ENCODE measurements around the gene PRPF6.

The PRPF6 gene

GRCh38 chr20:64052326-64052722, 71.4 kb downstream of the PRPF6 start:
- no peak for DNase-seq

GRCh38 chr20:64052987-64053840, 72.3 kb downstream of the PRPF6 start:
- DNase-seq, result no peak

- no peak for DNase-seq
Observed at GRCh38 chr20:64053841-64054661, 73.1 kb downstream of the PRPF6 start.

GRCh38 chr20:64055396-64055892, 74.5 kb downstream of the PRPF6 start:
- DNase-seq, result no peak

DNA sequence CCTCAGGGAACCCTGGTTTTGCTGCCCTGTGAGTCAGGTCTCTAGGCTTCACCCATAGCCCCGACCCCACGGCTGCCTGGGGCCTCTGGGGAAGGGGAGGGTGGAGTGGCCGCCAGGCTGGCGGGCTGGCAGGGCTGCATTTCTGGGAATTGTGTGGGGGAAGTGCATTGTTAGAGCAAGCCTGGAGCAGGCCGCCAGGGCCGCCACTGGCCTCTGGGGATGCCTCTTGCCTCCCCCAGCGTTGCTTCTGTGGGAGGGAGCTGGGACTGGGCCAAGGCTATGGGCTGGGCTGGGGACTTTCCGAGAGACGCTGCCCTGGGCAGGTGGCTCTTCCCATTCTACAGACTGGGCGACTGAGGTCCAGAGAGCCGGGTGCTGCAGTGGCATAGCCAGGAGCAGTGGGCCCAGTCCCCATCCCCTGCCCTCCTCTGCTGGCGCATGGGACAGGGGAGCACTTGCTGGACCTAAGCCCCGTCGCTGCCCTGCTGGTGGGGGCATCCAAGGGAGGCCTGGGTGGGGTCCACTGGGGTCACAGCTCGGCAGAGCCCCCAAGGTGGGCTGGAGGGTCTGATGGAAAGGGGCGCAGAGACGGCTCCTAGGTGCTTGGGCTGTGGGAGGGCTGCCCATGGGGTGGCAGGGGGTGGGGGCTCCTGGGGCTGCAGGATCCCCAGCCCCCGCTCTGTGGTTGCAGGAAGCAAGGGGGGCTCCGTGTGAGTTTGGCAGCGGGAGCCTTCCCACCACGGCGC, 75.1 kb downstream of the PRPF6 start:
- DNase-seq, result no peak

- DNase-seq, result no peak
Observed at GRCh38 chr20:64056639-64056888, 75.6 kb downstream of the PRPF6 start.

GRCh38 chr20:64056889-64057627, 76.1 kb downstream of the PRPF6 start:
- DNase-seq, result no peak

DNA sequence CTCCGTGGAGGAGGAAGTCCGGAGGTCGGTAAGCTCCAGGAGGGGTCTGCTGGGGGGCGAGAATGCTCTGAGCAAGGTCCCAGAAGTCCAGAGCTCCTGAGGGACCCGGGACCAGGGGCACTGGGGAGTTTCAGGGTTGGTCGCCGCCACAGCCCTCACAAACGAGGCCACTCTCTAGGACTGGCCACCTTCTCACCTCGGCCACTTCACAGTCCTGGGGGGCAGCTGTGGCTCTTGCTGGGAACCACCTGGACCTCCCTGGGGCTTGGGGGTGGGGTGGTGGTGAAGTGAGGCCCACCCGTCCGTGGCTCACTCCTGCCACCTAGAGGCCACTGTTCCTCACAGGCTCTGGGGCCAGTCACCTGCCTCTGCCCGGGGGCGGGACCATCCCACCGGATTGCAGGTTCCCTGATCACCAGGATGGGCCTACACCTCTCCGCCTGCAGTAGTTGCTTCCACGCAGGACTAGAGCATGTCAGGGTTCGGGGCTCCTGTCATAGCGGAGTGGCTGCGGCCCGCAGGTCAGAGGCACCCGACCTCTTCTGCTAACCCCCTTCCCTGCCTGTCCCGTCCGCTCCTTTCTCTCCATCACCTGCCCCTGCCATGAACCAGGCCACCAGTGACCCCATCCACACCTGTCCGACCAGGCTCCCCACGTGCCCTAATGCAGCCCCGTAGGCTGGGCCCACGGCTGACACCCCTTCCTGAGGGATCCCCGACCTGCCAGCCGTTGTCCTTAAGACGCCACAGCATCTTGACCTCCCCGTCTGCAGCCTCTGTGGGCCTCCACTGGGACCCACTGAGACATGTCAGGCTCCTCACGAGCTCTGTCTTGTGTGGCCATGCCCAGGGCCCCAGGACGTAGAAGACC, 76.9 kb downstream of the PRPF6 start:
- peak; percentile 50 for DNase-seq

DNA sequence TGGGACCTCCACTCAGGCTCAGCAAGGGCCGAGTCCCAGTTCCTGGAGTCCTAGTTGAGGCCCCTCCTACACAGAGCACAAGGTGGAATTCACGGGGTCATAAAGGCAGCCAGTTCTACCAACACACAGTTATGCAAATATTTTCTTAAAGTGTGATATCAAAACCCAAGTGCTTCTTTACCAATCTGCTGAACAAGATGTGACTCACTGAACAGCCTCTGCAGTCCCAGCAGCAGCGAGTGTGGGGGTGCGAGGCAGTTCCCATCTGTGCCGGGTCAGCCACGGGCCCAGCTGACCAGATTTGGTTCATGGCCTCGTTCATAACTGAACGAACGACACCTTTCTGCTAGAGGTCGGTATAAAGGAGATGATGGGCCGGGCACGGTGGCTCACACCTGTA, 77.6 kb downstream of the PRPF6 start:
- no peak for DNase-seq

- DNase-seq, result no peak
Observed at GRCh38 chr20:64062276-64062595, 81.3 kb downstream of the PRPF6 start.

DNA sequence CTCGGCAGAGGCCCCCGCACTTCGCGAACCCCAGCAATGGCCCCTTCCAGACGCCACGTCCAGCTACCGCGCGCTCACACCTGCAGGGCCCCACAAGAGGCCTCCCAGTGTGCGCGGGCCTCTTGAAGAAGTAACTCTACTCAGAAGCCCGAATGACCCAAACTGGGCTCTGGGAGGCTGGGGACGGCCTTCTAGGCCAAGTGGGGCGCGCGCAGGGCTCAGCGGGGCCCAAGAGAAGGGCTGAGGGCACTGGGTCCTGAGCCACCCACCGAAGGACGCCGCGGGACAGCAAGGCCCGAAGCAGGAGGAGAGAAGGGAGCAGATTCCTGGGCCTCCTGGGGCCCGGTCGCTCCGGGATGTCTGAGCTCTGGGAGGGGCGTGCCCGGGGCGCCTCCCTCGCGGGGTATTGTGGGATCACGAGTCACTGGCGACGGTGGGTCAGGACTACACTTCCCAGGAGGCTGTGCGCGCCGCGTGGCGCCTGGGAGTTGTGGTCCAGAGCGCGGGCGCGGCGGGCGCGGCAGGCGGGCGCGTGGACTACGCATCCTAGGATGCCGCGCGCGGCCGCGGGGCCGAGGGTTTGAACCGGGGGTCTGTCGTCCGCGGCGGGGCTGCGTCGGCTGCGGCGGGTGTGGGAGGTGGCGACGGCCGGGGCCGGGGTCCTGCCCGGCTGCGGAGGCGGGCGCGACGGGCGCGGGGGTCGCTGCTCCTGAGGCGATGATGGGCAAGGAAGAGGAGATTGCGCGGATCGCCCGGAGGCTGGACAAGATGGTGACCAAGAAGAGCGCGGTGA, 81.9 kb downstream of the PRPF6 start, which contains the start of gene TCEA2:
Gene TCEA2 (plus strand): TSS at position 603 of the 793 bp plus-strand sequence. CDS start 115 bp downstream, at position 718.
- DNase-seq, result peak; percentile 93

DNA sequence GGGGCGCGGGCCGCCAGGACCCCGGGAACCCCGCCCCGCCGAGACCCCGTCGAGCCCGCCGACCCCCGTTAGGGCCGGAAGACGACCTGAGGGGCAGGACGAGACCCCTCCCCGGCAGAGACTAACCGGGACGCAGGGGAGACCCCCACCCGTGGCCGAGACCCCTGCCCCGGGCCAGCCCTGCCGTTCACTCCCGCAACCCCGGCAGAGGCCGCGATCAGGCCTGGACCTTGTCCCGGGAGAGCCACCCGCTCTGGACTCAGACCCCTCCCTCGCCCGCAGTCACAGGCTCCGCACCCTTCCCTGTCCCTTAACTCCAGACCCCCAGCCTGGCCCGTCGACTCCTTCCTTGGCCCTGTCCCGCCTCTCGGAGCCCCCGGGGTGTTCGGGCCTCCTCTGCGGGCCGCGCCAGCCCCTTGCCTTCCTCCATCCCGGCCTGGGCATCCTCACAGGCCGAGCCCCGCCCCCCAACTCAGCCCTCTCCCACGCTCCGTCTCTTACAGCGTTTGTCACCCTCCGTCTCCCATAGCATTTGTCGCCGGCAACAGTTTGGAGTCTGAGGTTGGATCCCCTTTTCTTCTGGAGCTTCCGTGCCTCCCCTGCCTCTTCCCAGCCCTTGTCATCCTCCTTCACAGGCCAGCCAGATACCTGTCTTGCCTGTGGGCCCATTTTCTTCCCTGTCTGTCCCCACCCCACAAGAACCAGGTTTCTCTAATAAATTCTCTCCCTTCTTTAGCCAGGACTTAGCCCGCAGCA, 82.6 kb downstream of the PRPF6 start:
- DNase-seq, result no peak

GRCh38 chr20:64064145-64064698, 83.3 kb downstream of the PRPF6 start:
- DNase-seq, result no peak

GRCh38 chr20:64065062-64065973, 84.4 kb downstream of the PRPF6 start:
- DNase-seq, result no peak

GRCh38 chr20:64065974-64066343, 85.0 kb downstream of the PRPF6 start:
- DNase-seq, result no peak

GRCh38 chr20:64067005-64067632, 86.2 kb downstream of the PRPF6 start:
- no peak for DNase-seq

DNA sequence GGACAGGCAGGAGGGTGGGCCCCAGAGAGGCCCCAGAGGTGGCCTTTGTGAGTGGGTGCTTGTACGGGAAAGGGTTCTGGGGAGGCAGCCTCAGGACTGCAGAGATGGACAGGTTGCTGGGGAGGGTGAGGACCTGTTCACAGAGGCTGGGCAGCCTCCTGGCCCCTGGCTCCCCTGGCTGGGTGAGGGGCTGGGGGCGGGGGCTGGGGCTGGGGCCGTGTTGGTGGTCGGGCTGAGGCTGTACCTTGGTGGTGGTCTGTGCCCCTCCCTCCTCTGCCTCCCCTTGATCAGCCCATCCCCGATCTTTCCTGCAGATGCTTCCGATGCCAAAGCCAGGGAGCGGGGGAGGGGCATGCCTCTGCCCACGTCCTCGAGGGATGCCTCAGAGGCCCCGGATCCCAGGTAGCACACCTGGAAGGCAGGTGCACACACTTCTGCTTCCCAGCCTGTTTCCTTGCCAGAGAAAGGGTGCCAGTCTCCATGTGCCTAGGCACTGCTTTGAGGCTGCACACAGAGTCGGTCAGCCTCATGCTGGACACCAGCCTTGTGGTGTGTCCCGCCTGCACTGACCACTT, 86.9 kb downstream of the PRPF6 start:
- DNase-seq, result no peak
